Tibial artery (tissue), 4 donors: ENCODE data around the gene FAM217A.

Experiments used
- DNase-seq, 2 donors: peaks; one replicate each; pipeline ENCODE4 v3.0.0-alpha.2; 2019
- H3K27ac ChIP-seq, 2 donors: fragments of 200-600 bp; sonication (generic) in 1 of 2; 1 replicate in 1 of 2; 2 replicates in 1 of 2; pipeline ENCODE4 v1.5.1; 2018 to 2019; ENCODE audit warnings: mild to moderate bottlenecking in 1 of 2
- H3K27me3 ChIP-seq, 2 donors: fragments of 200-600 bp; sonication (generic) in 1 of 2; one replicate each; pipeline versions ENCODE4 v1.5.1 to v1.6.0; 2016 to 2019
- H3K36me3 ChIP-seq, 3 donors: fragments of 200-600 bp; sonication (generic) in 2 of 3; one replicate each; pipeline ENCODE4 v1.5.1; 2016 to 2019; ENCODE audit warnings: mild to moderate bottlenecking in 2 of 3
- H3K4me1 ChIP-seq, 4 donors: fragments of 200-600 bp; sonication (generic) in 2 of 4; 1 replicate in 3 of 4; 2 replicates in 1 of 4; pipeline ENCODE4 v1.5.1; 2016 to 2019
- H3K4me3 ChIP-seq, 2 donors: fragments of 200-600 bp; sonication (generic) in 1 of 2; 1 replicate in 1 of 2; 2 replicates in 1 of 2; pipeline ENCODE4 v1.5.1; 2018 to 2019; ENCODE audit warnings: mild to moderate bottlenecking in 2 of 2
- H3K9me3 ChIP-seq, 3 donors: fragments of 200-600 bp; sonication (generic) in 1 of 3; one replicate each; pipeline ENCODE4 v1.5.1; 2016 to 2019
- CTCF ChIP-seq, 2 experiments: fragments of 200-600 bp in 1 of 2; fragments of 450-650 bp in 1 of 2; IDR thresholded peaks; one replicate each; pipeline ENCODE4 v1.5.1; 2017 to 2019; ENCODE audit warnings: antibody characterized with exemption in 2 of 2, mild to moderate bottlenecking in 1 of 2, moderate library complexity in 1 of 2
- intact Hi-C: fragments of 100-400 bp; cut with DNase I; formaldehyde crosslinking; loops from one replicate; pipeline ENCODE4 v1.15.0; 2023; ENCODE audit warnings: low total_unique reads

Gene FAM217A

GRCh38 chr6:4021133-4021853, 57.6 kb downstream of the FAM217A start:
- no peaks in the 10 kb centered on the region for H3K9me3 ChIP-seq
- intact Hi-C loops = no loop called here
- DNase-seq = peak; percentile 96 to 97

GRCh38 chr6:4020822-4021132, 58.2 kb downstream of the FAM217A start:
- Histone ChIP-seq H3K4me1 (peaks cover 0 to 75% (median 60%) of the 10 kb centered on the region in 4 donors), H3K27me3 (no peaks in the 10 kb centered on the region), H3K4me3 (peak overlapping the region; percentile 86 to 97), H3K9me3 (no peaks in the 10 kb centered on the region), H3K27ac (peak overlapping the region; percentile 97), H3K36me3 (no peaks in the 10 kb centered on the region)
- no peak for DNase-seq
- TF ChIP-seq CTCF (IDR thresholded peaks at IDR 0.05) = no peak
- intact Hi-C loops = no loop called here

More at GRCh38 chr6:4021133-4021853, 57.6 kb downstream of the FAM217A start:
- no peaks in the 10 kb centered on the region for H3K27me3 ChIP-seq
- H3K4me1 ChIP-seq = peaks cover 0 to 73% (median 60%) of the 10 kb centered on the region in 4 donors
- H3K36me3 ChIP-seq = no peaks in the 10 kb centered on the region
- H3K4me3 ChIP-seq = peak overlapping the region; percentile 86 to 97
- peak in 1 of 2 experiments; percentile 34 for TF ChIP-seq CTCF (IDR thresholded peaks at IDR 0.05)
- peak overlapping the region; percentile 97 for H3K27ac ChIP-seq

GRCh38 chr6:4018924-4019236, 60.1 kb downstream of the FAM217A start:
- TF ChIP-seq CTCF (IDR thresholded peaks at IDR 0.05) = no peak
- H3K4me1 ChIP-seq = peaks cover 0 to 63% (median 47%) of the 10 kb centered on the region in 4 donors
- H3K27ac ChIP-seq = peak overlapping the region; percentile 90 to 98
- no peak for DNase-seq
- intact Hi-C loops = no loop called here
- no peaks in the 10 kb centered on the region for H3K27me3 ChIP-seq
- H3K36me3 ChIP-seq = no peaks in the 10 kb centered on the region
- peak overlapping the region; percentile 70 to 84 for H3K4me3 ChIP-seq
- no peaks in the 10 kb centered on the region for H3K9me3 ChIP-seq
